ENCODE measurements around the gene CEP57. TPM values are rescaled to one million over a fixed set of nuclear protein-coding genes. Genes with fewer than 3 reads are reported as not detected.

The CEP57 gene
- total RNA-seq, 4 donors from 2014 or later: 10.2 to 20.5 (median 16.9) TPM

DNA sequence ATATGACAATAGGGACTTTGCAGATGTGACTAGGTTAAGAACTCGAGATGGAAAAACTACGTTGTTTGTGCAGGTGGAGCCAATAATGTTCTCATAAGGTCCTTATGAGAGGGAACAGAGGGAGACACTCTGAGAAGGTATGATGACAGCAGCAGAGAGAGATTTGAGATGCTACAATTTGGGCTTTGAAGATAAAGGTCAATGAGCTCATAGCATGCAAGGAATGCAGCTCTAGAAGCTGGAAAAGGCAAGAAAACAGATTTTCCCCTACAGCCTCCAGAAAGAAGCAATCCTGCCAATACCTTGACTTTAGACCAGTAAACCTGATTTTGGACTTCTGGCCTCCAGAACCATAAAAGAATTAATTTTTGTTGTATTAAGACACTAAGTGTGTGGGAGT is 21.8 kb upstream of the CEP57 start:
- DNase-seq (no peak), ATAC-seq (no peak)
- H3K4me3 ChIP-seq: no peak overlapping the region
- peaks cover 0 to 28% of the 10 kb centered on the region in 2 donors for H3K36me3 ChIP-seq
- no peak overlapping the region for H3K27ac ChIP-seq
- H3K27me3 ChIP-seq: no peaks in the 10 kb centered on the region
- in situ Hi-C loops (cut with MboI; ENCODE audit: low sequenced_read_pairs in 4 of 4) (loop anchor here (10.0 to 25.0 kb wide), 4 partner anchors 614 to 781 kb away; partner anchors contain the start of gene SRSF8 (in 2 of the 4)), intact Hi-C loops (cut with DNase I; ENCODE audit: low total_unique reads) (loop anchor here (5.0 kb wide), 1 partner anchor 701 kb away; the partner anchor contains the start of gene SRSF8)
- H3K9me3 ChIP-seq: no peaks in the 10 kb centered on the region
- no peaks in the 10 kb centered on the region for H3K4me1 ChIP-seq
- no peak for TF ChIP-seq POLR2A (IDR thresholded peaks at IDR 0.05)
- TF ChIP-seq, protein P1, sequence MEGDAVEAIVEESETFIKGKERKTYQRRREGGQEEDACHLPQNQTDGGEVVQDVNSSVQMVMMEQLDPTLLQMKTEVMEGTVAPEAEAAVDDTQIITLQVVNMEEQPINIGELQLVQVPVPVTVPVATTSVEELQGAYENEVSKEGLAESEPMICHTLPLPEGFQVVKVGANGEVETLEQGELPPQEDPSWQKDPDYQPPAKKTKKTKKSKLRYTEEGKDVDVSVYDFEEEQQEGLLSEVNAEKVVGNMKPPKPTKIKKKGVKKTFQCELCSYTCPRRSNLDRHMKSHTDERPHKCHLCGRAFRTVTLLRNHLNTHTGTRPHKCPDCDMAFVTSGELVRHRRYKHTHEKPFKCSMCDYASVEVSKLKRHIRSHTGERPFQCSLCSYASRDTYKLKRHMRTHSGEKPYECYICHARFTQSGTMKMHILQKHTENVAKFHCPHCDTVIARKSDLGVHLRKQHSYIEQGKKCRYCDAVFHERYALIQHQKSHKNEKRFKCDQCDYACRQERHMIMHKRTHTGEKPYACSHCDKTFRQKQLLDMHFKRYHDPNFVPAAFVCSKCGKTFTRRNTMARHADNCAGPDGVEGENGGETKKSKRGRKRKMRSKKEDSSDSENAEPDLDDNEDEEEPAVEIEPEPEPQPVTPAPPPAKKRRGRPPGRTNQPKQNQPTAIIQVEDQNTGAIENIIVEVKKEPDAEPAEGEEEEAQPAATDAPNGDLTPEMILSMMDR (IDR thresholded peaks at IDR 0.05 in 4 of 5, conservative IDR thresholded peaks at IDR 0.05 in 1 of 5): no peak

DNA sequence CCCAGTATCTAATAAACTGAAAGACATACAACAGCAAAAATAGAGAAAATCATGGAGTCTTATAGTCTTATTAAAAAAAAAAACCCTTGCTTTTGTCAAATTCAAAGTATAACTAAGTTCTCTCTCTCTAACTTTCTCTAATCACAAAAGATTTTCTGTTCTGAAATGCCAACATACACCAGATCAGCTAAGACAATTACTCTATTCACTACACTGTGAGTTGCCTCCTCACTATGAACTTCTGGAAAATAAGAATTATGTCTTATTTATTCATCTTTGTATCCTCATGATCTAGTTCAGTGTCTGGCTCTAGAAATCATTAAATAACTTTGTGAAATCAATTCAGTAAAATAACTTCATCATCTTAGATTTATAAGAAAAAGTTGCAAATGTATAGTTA is 13.4 kb upstream of the CEP57 start:
- Histone ChIP-seq H3K9me3 (no peaks in the 10 kb centered on the region), H3K27ac (no peak overlapping the region), H3K4me3 (no peak overlapping the region), H3K36me3 (peaks cover 0 to 88% of the 10 kb centered on the region in 2 donors), H3K27me3 (no peaks in the 10 kb centered on the region), H3K4me1 (no peaks in the 10 kb centered on the region)
- intact Hi-C loops (cut with DNase I; ENCODE audit: low total_unique reads) (no loop called here), in situ Hi-C loops (cut with MboI; ENCODE audit: low sequenced_read_pairs in 4 of 4) (loop anchor here in 2 of 4 donors (25.0 kb wide), 1 partner anchor 1290 kb away; the partner anchor contains the start of genes ANKRD49 (in 2 of the 2) and MRE11 (in 2 of the 2))
- ATAC-seq (no peak), DNase-seq (no peak)
- TF ChIP-seq, protein P1 (IDR thresholded peaks at IDR 0.05 in 4 of 5, conservative IDR thresholded peaks at IDR 0.05 in 1 of 5): no peak
- TF ChIP-seq POLR2A (IDR thresholded peaks at IDR 0.05): no peak

DNA sequence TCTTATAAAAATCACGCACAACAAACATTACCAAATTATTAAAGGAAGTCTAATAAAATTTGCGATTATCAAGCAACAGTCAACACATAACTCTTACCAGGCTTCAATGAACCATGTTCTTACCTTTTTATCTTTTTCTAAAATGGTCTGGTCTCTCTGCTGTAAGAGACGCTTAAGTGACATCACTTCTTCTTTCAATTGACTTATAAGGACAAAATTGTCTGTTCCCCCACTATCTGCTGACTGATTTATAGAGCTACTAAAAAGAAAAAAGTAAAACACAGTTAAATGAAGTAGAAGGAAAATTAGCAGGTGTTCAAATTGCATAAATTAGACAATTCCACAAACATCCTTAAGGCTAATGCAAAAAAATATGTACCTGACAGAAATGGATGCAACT is 11.6 kb upstream of the CEP57 start:
- no peaks in the 10 kb centered on the region for H3K27me3 ChIP-seq
- H3K4me1 ChIP-seq: no peaks in the 10 kb centered on the region
- no peak overlapping the region for H3K4me3 ChIP-seq
- no peak for DNase-seq
- TF ChIP-seq, protein P1 (IDR thresholded peaks at IDR 0.05 in 4 of 5, conservative IDR thresholded peaks at IDR 0.05 in 1 of 5): no peak
- TF ChIP-seq POLR2A (IDR thresholded peaks at IDR 0.05): no peak
- peaks cover 0 to 100% of the 10 kb centered on the region in 2 donors for H3K36me3 ChIP-seq
- in situ Hi-C loops (cut with MboI; ENCODE audit: low sequenced_read_pairs in 4 of 4): loop anchor here in 2 of 4 donors (25.0 kb wide), 1 partner anchor 1291 kb away; the partner anchor contains the start of genes ANKRD49 (in 2 of the 2) and MRE11 (in 2 of the 2)
- intact Hi-C loops (cut with DNase I; ENCODE audit: low total_unique reads): no loop called here
- no peak for ATAC-seq
- no peak overlapping the region for H3K27ac ChIP-seq
- no peaks in the 10 kb centered on the region for H3K9me3 ChIP-seq

DNA sequence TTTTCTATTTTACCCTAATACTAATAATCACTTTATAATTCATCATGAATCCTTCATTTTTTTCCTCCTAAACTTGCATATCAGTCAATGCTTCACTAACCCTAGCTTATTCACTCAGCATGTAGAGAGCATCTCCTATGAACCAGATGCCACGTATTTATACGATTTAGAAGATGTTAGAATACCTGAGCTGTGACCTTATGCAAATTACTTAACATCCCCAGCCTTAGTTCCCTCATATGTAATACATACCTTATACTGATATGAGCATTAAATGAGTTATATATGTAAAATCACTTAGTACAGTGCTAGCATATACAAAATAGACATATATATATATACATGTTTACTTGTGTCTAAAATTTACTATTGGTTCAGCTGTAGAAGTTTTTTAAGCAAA is 9.8 kb upstream of the CEP57 start:
- in situ Hi-C loops (cut with MboI; ENCODE audit: low sequenced_read_pairs in 4 of 4) (loop anchor here in 2 of 4 donors (25.0 kb wide), 1 partner anchor 1293 kb away; the partner anchor contains the start of genes ANKRD49 (in 2 of the 2) and MRE11 (in 2 of the 2)), intact Hi-C loops (cut with DNase I; ENCODE audit: low total_unique reads) (no loop called here)
- TF ChIP-seq POLR2A (IDR thresholded peaks at IDR 0.05): no peak
- TF ChIP-seq, protein P1 (IDR thresholded peaks at IDR 0.05 in 4 of 5, conservative IDR thresholded peaks at IDR 0.05 in 1 of 5): no peak
- DNase-seq (no peak), ATAC-seq (no peak)
- no peak overlapping the region for H3K27ac ChIP-seq
- H3K9me3 ChIP-seq: no peaks in the 10 kb centered on the region
- no peaks in the 10 kb centered on the region for H3K4me1 ChIP-seq
- no peaks in the 10 kb centered on the region for H3K27me3 ChIP-seq
- H3K4me3 ChIP-seq: no peak overlapping the region
- H3K36me3 ChIP-seq: peaks cover 0 to 98% of the 10 kb centered on the region in 2 donors
